ENCODE data around the gene TMPRSS9.

The TMPRSS9 gene

GRCh38 chr19:2358548-2359173 lies 1.4 kb upstream of the TMPRSS9 start:
- H2BK15ac ChIP-seq (ENCODE audit: low read length): no peak overlapping the region
- H2AFZ ChIP-seq (ENCODE audit: low read length): no peak overlapping the region
- no peak overlapping the region for H4K91ac ChIP-seq (ENCODE audit: low read depth, low read length, poor library complexity)
- DNase-seq (ENCODE audit: low spot score): no peak
- no CpG with 5 or more reads among the region's 28 CpGs for WGBS, 2 donors (ENCODE audit: extremely low coverage in 2 of 2, insufficient read length in 2 of 2, insufficient replicate concordance in 1 of 2)
- H3K4ac ChIP-seq (ENCODE audit: low read length): no peak overlapping the region
- H3K79me1 ChIP-seq (ENCODE audit: low read depth, low read length): no peaks in the 10 kb centered on the region
- peaks cover 0 to 5% of the 10 kb centered on the region in 2 donors for H3K36me3 ChIP-seq (replicated peaks in 1 of 2; ENCODE audit: control insufficient read depth in 2 of 2, insufficient read depth in 2 of 2, low read length in 2 of 2)
- H2AK5ac ChIP-seq (ENCODE audit: low read depth, low read length): peak overlapping the region; percentile 54
- peaks cover 0 to 16% (median 3%) of the 10 kb centered on the region in 3 experiments for H3K27me3 ChIP-seq (ENCODE audit: control insufficient read depth in 3 of 3, insufficient read depth in 3 of 3, low read depth in 1 of 3, low read length in 3 of 3)
- no peak overlapping the region for H4K8ac ChIP-seq (ENCODE audit: low read depth, low read length)
- no peak overlapping the region for H2BK12ac ChIP-seq (ENCODE audit: low read length)
- H3K23ac ChIP-seq (ENCODE audit: low read depth, low read length, poor library complexity): no peak overlapping the region
- no peak overlapping the region for H3K4me2 ChIP-seq (ENCODE audit: insufficient read depth, low read length, poor library complexity, severe bottlenecking)
- no peak overlapping the region for H2BK5ac ChIP-seq (ENCODE audit: low read length)
- H3K27ac ChIP-seq (replicated peaks; ENCODE audit: low read length): no peak overlapping the region
- H3K4me1 ChIP-seq (ENCODE audit: control insufficient read depth in 2 of 2, insufficient read depth in 1 of 2, low read depth in 1 of 2, low read length in 2 of 2): peaks cover 0 to 2% of the 10 kb centered on the region in 2 donors
- H3K9ac ChIP-seq (ENCODE audit: low read depth, low read length, poor library complexity): no peak overlapping the region
- H3K18ac ChIP-seq (ENCODE audit: low read length): peak overlapping the region; percentile 44
- no peak overlapping the region for H3K14ac ChIP-seq (ENCODE audit: low read length)
- no peak overlapping the region for H3K4me3 ChIP-seq (ENCODE audit: low read length in 2 of 2)
- H2BK120ac ChIP-seq (ENCODE audit: low read depth, low read length): peak overlapping the region; percentile 88
- no peaks in the 10 kb centered on the region for H3K9me3 ChIP-seq (replicated peaks in 1 of 2; ENCODE audit: control insufficient read depth in 2 of 2, insufficient read depth in 1 of 2, low read depth in 1 of 2, low read length in 2 of 2)

GRCh38 chr19:2360833-2361232 lies 768 bp downstream of the TMPRSS9 start:
- no peak overlapping the region for H3K14ac ChIP-seq (ENCODE audit: low read length)
- H3K36me3 ChIP-seq (replicated peaks in 1 of 2; ENCODE audit: control insufficient read depth in 2 of 2, insufficient read depth in 2 of 2, low read length in 2 of 2): no peaks in the 10 kb centered on the region
- H2AK5ac ChIP-seq (ENCODE audit: low read depth, low read length): peak overlapping the region; percentile 59
- peak overlapping the region; percentile 65 for H2BK15ac ChIP-seq (ENCODE audit: low read length)
- H4K91ac ChIP-seq (ENCODE audit: low read depth, low read length, poor library complexity): no peak overlapping the region
- no CpG with 5 or more reads among the region's 11 CpGs for WGBS, 2 donors (ENCODE audit: extremely low coverage in 2 of 2, insufficient read length in 2 of 2, insufficient replicate concordance in 1 of 2)
- no peak overlapping the region for H2BK12ac ChIP-seq (ENCODE audit: low read length)
- H3K9ac ChIP-seq (ENCODE audit: low read depth, low read length, poor library complexity): no peak overlapping the region
- no peak overlapping the region for H3K4me2 ChIP-seq (ENCODE audit: insufficient read depth, low read length, poor library complexity, severe bottlenecking)
- H3K27ac ChIP-seq (replicated peaks; ENCODE audit: low read length): no peak overlapping the region
- H2AFZ ChIP-seq (ENCODE audit: low read length): no peak overlapping the region
- H3K23ac ChIP-seq (ENCODE audit: low read depth, low read length, poor library complexity): peak overlapping the region; percentile 83
- H3K9me3 ChIP-seq (replicated peaks in 1 of 2; ENCODE audit: control insufficient read depth in 2 of 2, insufficient read depth in 1 of 2, low read depth in 1 of 2, low read length in 2 of 2): no peaks in the 10 kb centered on the region
- no peak for DNase-seq (ENCODE audit: low spot score)
- peak overlapping the region; percentile 19 for H2BK5ac ChIP-seq (ENCODE audit: low read length)
- H3K4ac ChIP-seq (ENCODE audit: low read length): no peak overlapping the region
- peaks cover 0 to 16% (median 3%) of the 10 kb centered on the region in 3 experiments for H3K27me3 ChIP-seq (ENCODE audit: control insufficient read depth in 3 of 3, insufficient read depth in 3 of 3, low read depth in 1 of 3, low read length in 3 of 3)
- H3K18ac ChIP-seq (ENCODE audit: low read length): peak overlapping the region; percentile 44
- H4K8ac ChIP-seq (ENCODE audit: low read depth, low read length): peak overlapping the region; percentile 94
- H3K4me1 ChIP-seq (ENCODE audit: control insufficient read depth in 2 of 2, insufficient read depth in 1 of 2, low read depth in 1 of 2, low read length in 2 of 2): peaks cover 0 to 2% of the 10 kb centered on the region in 2 donors
- H2BK120ac ChIP-seq (ENCODE audit: low read depth, low read length): no peak overlapping the region
- H3K4me3 ChIP-seq (ENCODE audit: low read length in 2 of 2): no peak overlapping the region
- H3K79me1 ChIP-seq (ENCODE audit: low read depth, low read length): no peaks in the 10 kb centered on the region

GRCh38 chr19:2361246-2362045 lies 1.4 kb downstream of the TMPRSS9 start:
- H2AFZ ChIP-seq (ENCODE audit: low read length): no peak overlapping the region
- no peak overlapping the region for H3K4me3 ChIP-seq (ENCODE audit: low read length in 2 of 2)
- no peaks in the 10 kb centered on the region for H3K36me3 ChIP-seq (replicated peaks in 1 of 2; ENCODE audit: control insufficient read depth in 2 of 2, insufficient read depth in 2 of 2, low read length in 2 of 2)
- no peak overlapping the region for H3K4ac ChIP-seq (ENCODE audit: low read length)
- H3K14ac ChIP-seq (ENCODE audit: low read length): no peak overlapping the region
- H3K79me1 ChIP-seq (ENCODE audit: low read depth, low read length): no peaks in the 10 kb centered on the region
- peaks cover 0 to 2% of the 10 kb centered on the region in 2 donors for H3K4me1 ChIP-seq (ENCODE audit: control insufficient read depth in 2 of 2, insufficient read depth in 1 of 2, low read depth in 1 of 2, low read length in 2 of 2)
- peaks cover 0 to 16% (median 3%) of the 10 kb centered on the region in 3 experiments for H3K27me3 ChIP-seq (ENCODE audit: control insufficient read depth in 3 of 3, insufficient read depth in 3 of 3, low read depth in 1 of 3, low read length in 3 of 3)
- no peak overlapping the region for H2AK5ac ChIP-seq (ENCODE audit: low read depth, low read length)
- no CpG with 5 or more reads among the region's 24 CpGs for WGBS, 2 donors (ENCODE audit: extremely low coverage in 2 of 2, insufficient read length in 2 of 2, insufficient replicate concordance in 1 of 2)
- H4K91ac ChIP-seq (ENCODE audit: low read depth, low read length, poor library complexity): no peak overlapping the region
- H2BK15ac ChIP-seq (ENCODE audit: low read length): peak overlapping the region; percentile 9
- no peak overlapping the region for H4K8ac ChIP-seq (ENCODE audit: low read depth, low read length)
- peak overlapping the region; percentile 22 for H2BK120ac ChIP-seq (ENCODE audit: low read depth, low read length)
- peak overlapping the region; percentile 83 for H3K18ac ChIP-seq (ENCODE audit: low read length)
- H3K23ac ChIP-seq (ENCODE audit: low read depth, low read length, poor library complexity): no peak overlapping the region
- H2BK5ac ChIP-seq (ENCODE audit: low read length): peak overlapping the region; percentile 48
- H3K9ac ChIP-seq (ENCODE audit: low read depth, low read length, poor library complexity): no peak overlapping the region
- no peak for DNase-seq (ENCODE audit: low spot score)
- H2BK12ac ChIP-seq (ENCODE audit: low read length): peak overlapping the region; percentile 16
- H3K27ac ChIP-seq (replicated peaks; ENCODE audit: low read length): no peak overlapping the region
- no peaks in the 10 kb centered on the region for H3K9me3 ChIP-seq (replicated peaks in 1 of 2; ENCODE audit: control insufficient read depth in 2 of 2, insufficient read depth in 1 of 2, low read depth in 1 of 2, low read length in 2 of 2)
- no peak overlapping the region for H3K4me2 ChIP-seq (ENCODE audit: insufficient read depth, low read length, poor library complexity, severe bottlenecking)
